ENCODE measurements around the gene RAB40AL.
"Not testable (repeated sequence)": the region's sequence is repeated elsewhere in the genome, so short reads cannot be mapped to it uniquely, and the experiment has no call there.

Gene RAB40AL

DNA sequence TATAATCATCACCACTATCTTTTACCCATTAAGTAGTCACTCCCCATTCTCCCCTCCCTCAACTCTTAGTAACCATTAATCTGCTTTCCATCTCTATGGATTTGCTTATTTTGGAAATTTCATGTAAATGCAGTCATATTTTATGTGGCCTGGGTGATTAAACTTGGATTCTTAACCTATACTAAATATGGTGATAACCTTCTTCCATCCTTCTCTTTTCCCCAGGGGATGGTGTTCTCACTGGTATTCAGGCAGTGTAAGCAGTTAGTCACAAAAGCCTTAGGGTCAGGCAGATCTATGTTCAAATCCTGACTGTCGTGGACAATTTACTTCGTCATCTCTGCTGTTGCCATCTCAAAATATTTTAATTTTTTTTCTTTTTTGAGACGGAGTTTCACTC lies 29.6 kb downstream of the RAB40AL start:
- TF ChIP-seq, protein P1, sequence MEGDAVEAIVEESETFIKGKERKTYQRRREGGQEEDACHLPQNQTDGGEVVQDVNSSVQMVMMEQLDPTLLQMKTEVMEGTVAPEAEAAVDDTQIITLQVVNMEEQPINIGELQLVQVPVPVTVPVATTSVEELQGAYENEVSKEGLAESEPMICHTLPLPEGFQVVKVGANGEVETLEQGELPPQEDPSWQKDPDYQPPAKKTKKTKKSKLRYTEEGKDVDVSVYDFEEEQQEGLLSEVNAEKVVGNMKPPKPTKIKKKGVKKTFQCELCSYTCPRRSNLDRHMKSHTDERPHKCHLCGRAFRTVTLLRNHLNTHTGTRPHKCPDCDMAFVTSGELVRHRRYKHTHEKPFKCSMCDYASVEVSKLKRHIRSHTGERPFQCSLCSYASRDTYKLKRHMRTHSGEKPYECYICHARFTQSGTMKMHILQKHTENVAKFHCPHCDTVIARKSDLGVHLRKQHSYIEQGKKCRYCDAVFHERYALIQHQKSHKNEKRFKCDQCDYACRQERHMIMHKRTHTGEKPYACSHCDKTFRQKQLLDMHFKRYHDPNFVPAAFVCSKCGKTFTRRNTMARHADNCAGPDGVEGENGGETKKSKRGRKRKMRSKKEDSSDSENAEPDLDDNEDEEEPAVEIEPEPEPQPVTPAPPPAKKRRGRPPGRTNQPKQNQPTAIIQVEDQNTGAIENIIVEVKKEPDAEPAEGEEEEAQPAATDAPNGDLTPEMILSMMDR (conservative IDR thresholded peaks at IDR 0.05; ENCODE audit: control insufficient read depth, insufficient read depth, low read depth, low read length) = no peak
- DNase-seq (ENCODE audit: low read depth) = peak; percentile 18
- no peak overlapping the region for H3K4me3 ChIP-seq (ENCODE audit: control insufficient read depth, low read depth, low read length)

DNA sequence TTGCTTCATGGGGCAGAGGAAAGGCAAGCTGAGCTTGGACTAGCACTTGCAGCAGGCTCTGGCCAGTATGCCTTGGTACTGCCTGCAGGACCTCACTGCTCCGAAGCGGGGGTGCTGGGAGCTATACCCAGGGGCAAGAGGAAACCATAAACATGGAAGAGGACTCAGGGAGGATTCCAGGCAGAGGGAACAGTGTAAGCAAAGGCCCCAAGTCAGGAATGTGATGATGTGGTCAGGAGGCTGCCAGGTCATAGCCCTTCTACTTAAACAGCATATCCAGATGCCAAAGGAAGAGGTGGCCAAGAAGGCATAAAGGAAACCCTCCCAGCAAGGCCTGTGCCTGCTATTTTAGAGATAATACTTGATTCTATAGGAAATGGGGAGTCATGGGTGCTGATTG lies 31.1 kb downstream of the RAB40AL start:
- DNase-seq (ENCODE audit: low read depth) = no peak
- TF ChIP-seq, protein P1 (conservative IDR thresholded peaks at IDR 0.05; ENCODE audit: control insufficient read depth, insufficient read depth, low read depth, low read length) = no peak
- no peak overlapping the region for H3K4me3 ChIP-seq (ENCODE audit: control insufficient read depth, low read depth, low read length)

- H3K4me3 ChIP-seq (ENCODE audit: control insufficient read depth, low read depth, low read length); DNase-seq (ENCODE audit: low read depth): not testable (repeated sequence)
These were observed 34.5 kb downstream of the RAB40AL start for GRCh38 chrX:102971536-102971935.

GRCh38 chrX:102975016-102975415 lies 37.9 kb downstream of the RAB40AL start:
- DNase-seq (ENCODE audit: low read depth) = no peak
- TF ChIP-seq, protein P1 (conservative IDR thresholded peaks at IDR 0.05; ENCODE audit: control insufficient read depth, insufficient read depth, low read depth, low read length) = no peak
- no peak overlapping the region for H3K4me3 ChIP-seq (ENCODE audit: control insufficient read depth, low read depth, low read length)

DNA sequence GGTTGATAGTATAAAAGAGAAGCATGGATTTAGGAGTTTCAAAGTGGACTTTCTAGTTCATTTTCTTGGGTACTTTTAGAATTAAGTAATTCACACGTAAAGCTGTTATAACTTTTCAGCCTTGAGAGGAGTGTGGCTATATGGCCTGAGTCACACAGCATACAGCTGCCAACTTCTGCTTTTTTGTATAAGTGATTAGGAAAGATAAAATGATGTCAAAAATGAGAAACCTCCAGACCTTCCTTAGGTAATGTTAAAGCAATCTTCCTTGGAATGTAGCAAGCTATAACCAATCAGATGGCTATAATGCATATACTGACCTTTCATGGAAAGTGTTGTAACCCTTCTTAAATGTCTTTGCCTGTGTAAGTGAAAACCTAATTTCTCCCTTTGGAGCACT lies 39.2 kb downstream of the RAB40AL start:
- H3K4me3 ChIP-seq (ENCODE audit: control insufficient read depth, low read depth, low read length) = no peak overlapping the region
- peak; percentile 8 for DNase-seq (ENCODE audit: low read depth)
- TF ChIP-seq, protein P1 (conservative IDR thresholded peaks at IDR 0.05; ENCODE audit: control insufficient read depth, insufficient read depth, low read depth, low read length) = no peak

- DNase-seq (ENCODE audit: low read depth) = peak; percentile 18
- TF ChIP-seq, protein P1 (conservative IDR thresholded peaks at IDR 0.05; ENCODE audit: control insufficient read depth, insufficient read depth, low read depth, low read length) = no peak
- H3K4me3 ChIP-seq (ENCODE audit: control insufficient read depth, low read depth, low read length) = no peak overlapping the region
These were observed 39.9 kb downstream of the RAB40AL start for GRCh38 chrX:102976793-102977495.

DNA sequence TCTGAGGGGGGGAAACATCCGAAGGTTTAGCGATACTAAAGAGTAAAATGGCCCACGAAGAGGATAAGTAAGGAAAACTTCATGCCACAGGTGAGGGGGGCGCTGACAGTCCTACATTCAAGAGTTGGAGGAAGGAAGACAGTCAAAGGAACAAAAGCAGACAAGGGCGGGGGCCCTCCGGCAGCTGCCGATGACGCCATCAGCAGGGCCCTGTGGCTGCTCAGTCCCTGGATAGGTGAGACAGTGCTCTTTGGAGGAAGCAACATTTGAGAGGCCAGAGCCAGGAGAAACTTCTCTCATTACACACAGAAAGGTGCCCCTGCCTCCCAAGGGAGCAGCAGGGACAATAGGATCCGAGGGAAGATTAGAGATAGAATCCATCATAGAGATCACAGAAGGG lies 41.5 kb downstream of the RAB40AL start:
- no peak for DNase-seq (ENCODE audit: low read depth)
- TF ChIP-seq, protein P1 (conservative IDR thresholded peaks at IDR 0.05; ENCODE audit: control insufficient read depth, insufficient read depth, low read depth, low read length) = no peak
- H3K4me3 ChIP-seq (ENCODE audit: control insufficient read depth, low read depth, low read length) = no peak overlapping the region
